A673 (cell line): ENCODE data around the gene UBA5.

Experiments
- CTCF ChIP-seq: fragments of 300-800, 200-600 bp; sonication (generic); conservative IDR thresholded peaks from 2 replicates; pipeline ENCODE4 v1.5.1; 2017; ENCODE audit warnings: low read depth, mild to moderate bottlenecking, antibody characterized with exemption, low read length, moderate library complexity, mixed read lengths
- EZH2 ChIP-seq: fragments of 200-600 bp; sonication (generic); IDR thresholded peaks from 2 replicates; pipeline ENCODE4 v1.6.1; 2017; ENCODE audit warnings: borderline replicate concordance, low read depth, mild to moderate bottlenecking, mixed read lengths, antibody characterized with exemption, low read length; ENCODE audit not compliant: poor library complexity, severe bottlenecking

GRCh38 chr3:132637590-132637989, 22.5 kb upstream of the UBA5 start:
- TF ChIP-seq CTCF (no peak), EZH2 (no peak)
